Activated CD4-positive, CD25-positive, alpha-beta regulatory T cell (primary cell): ENCODE measurements around the gene EXOC6.
"Not testable (repeated sequence)": the region's sequence is repeated elsewhere in the genome, so short reads cannot be mapped to it uniquely, and the experiment has no call there.

Source experiments
- DNase-seq, 4 experiments: peaks; one replicate each; lab custom pipeline; 2025; lab: John Stamatoyannopoulos, UW

Gene EXOC6

GRCh38 chr10:93081834-93082233 is 233.5 kb downstream of the EXOC6 start:
- DNase-seq, result no peak

- no peak for DNase-seq
Measured at GRCh38 chr10:93083743-93084539, 235.6 kb downstream of the EXOC6 start.

GRCh38 chr10:93085272-93085859 is 237.0 kb downstream of the EXOC6 start:
- no peak for DNase-seq

- no peak for DNase-seq
Measured at GRCh38 chr10:93086289-93086688, 238.0 kb downstream of the EXOC6 start.

- DNase-seq, result no peak
Measured at GRCh38 chr10:93087846-93088245, 239.5 kb downstream of the EXOC6 start.

GRCh38 chr10:93088466-93088865 is 240.1 kb downstream of the EXOC6 start:
- no peak for DNase-seq

- no peak for DNase-seq
Measured at GRCh38 chr10:93090619-93091018, 242.3 kb downstream of the EXOC6 start.

GRCh38 chr10:93091960-93092359 is 243.6 kb downstream of the EXOC6 start:
- no peak for DNase-seq

GRCh38 chr10:93095225-93095624 is 246.9 kb downstream of the EXOC6 start:
- DNase-seq, result no peak

GRCh38 chr10:93096901-93097300 is 248.6 kb downstream of the EXOC6 start:
- DNase-seq, result no peak

GRCh38 chr10:93097386-93097785 is 249.1 kb downstream of the EXOC6 start:
- no peak for DNase-seq

GRCh38 chr10:93098816-93099215 is 250.5 kb downstream of the EXOC6 start:
- DNase-seq, result no peak

GRCh38 chr10:93099670-93100069 is 251.3 kb downstream of the EXOC6 start:
- no peak for DNase-seq

- DNase-seq, result not testable (repeated sequence)
Measured at GRCh38 chr10:93101148-93101547, 252.8 kb downstream of the EXOC6 start.

GRCh38 chr10:93103953-93104352 is 255.6 kb downstream of the EXOC6 start:
- no peak for DNase-seq

GRCh38 chr10:93106631-93107072 is 258.3 kb downstream of the EXOC6 start:
- no peak for DNase-seq
